GM20000 (cell line): Measurements from ENCODE around the gene MAPK8IP3.

Experiments
- DNase-seq: peaks from one replicate; pipeline ENCODE4 v3.0.0; 2012; ENCODE audit warnings: low spot score
- TF ChIP-seq, protein P1 (sequence below): IDR thresholded peaks from 2 replicates; pipeline ENCODE4 v1.5.1; 2012; ENCODE audit warnings: mild to moderate bottlenecking, control low read depth; ENCODE audit errors: extremely low read depth, missing control alignments

MAPK8IP3 gene

DNA sequence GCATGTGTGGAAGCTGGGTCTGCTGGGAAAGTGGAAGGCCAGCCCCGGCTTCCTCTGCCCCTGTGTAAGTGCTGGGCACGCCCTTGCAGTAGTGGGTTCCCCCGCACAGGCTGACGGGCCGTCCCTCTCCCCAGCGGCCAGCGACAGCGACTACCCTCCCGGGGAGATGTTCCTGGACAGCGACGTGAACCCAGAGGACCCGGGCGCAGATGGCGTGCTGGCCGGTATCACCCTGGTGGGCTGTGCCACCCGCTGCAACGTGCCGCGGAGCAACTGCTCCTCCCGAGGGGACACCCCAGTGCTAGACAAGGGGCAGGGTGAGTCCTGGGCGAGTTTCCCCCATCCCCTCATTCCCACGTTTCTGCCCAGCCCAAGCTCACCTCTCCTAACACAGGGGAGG lies 59.8 kb downstream of the MAPK8IP3 start:
- TF ChIP-seq, protein P1, sequence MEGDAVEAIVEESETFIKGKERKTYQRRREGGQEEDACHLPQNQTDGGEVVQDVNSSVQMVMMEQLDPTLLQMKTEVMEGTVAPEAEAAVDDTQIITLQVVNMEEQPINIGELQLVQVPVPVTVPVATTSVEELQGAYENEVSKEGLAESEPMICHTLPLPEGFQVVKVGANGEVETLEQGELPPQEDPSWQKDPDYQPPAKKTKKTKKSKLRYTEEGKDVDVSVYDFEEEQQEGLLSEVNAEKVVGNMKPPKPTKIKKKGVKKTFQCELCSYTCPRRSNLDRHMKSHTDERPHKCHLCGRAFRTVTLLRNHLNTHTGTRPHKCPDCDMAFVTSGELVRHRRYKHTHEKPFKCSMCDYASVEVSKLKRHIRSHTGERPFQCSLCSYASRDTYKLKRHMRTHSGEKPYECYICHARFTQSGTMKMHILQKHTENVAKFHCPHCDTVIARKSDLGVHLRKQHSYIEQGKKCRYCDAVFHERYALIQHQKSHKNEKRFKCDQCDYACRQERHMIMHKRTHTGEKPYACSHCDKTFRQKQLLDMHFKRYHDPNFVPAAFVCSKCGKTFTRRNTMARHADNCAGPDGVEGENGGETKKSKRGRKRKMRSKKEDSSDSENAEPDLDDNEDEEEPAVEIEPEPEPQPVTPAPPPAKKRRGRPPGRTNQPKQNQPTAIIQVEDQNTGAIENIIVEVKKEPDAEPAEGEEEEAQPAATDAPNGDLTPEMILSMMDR: no peak

DNA sequence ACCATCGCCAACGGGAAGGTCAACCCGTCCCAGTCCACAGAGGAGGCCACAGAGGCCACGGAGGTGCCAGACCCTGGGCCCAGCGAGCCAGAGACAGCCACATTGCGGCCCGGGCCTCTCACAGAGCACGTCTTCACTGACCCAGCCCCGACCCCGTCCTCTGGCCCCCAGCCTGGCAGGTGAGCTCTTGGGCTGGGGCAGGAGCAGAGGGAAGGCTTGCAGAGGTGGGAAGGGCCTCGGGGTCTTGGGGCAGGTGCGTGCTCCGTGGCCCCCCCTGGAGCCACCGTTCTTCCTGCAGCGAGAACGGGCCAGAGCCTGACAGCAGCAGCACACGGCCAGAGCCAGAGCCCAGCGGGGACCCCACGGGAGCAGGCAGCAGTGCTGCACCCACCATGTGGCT lies 60.2 kb downstream of the MAPK8IP3 start:
- DNase-seq: no peak
- TF ChIP-seq, protein P1: no peak

More for the DNA sequence above, 59.8 kb downstream of the MAPK8IP3 start:
- DNase-seq: no peak

DNA sequence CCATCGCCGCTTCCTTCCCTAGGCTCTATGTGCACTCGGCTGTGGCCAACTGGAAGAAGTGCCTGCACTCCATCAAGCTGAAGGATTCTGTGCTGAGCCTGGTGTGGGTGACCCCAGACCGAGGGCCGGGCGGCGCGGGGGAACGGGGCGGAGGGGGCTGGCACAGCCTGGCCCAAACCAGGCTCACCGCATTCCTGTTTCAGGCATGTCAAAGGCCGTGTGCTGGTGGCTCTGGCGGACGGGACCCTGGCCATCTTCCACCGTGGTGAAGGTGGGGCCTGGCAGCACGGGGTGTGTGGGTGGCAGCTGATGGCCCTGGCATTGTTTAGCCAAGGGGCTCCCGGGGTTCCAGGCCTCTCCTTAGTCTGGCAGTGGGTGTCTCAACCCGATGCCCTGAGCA lies 60.7 kb downstream of the MAPK8IP3 start:
- TF ChIP-seq, protein P1: no peak

DNA sequence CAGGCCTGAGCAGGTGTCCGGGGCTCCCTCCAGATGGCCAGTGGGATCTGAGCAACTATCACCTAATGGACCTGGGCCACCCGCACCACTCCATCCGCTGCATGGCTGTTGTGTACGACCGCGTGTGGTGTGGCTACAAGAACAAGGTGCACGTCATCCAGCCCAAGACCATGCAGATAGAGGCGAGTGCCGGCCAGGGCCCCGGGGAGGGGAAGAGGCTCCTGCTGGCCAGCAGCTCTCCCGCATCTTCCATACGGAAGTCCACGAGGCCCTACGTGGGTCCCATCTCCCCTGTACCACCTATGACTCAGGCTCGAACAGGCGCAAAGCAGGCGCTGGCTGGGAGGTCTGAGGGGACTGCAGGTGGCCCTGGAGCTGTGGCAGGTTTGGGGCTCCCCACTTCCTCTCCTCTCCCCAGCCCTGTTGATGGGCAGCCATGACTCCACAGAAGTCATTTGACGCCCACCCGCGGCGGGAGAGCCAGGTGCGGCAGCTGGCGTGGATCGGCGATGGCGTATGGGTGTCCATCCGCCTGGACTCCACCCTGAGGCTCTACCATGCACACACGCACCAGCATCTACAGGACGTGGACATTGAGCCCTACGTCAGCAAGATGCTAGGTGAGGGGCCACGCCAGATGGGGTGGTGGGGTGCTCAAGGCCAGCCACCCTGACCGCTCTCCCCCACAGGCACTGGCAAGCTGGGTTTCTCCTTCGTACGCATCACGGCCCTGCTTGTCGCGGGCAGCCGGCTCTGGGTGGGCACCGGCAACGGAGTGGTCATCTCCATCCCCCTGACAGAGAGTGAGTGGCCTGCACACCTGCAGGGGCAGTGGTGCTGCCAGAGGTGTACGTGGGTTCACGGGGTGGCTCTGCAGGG lies 61.4 kb downstream of the MAPK8IP3 start:
- no peak for DNase-seq
- TF ChIP-seq, protein P1: no peak

More for the DNA sequence above, 60.7 kb downstream of the MAPK8IP3 start:
- DNase-seq: no peak

DNA sequence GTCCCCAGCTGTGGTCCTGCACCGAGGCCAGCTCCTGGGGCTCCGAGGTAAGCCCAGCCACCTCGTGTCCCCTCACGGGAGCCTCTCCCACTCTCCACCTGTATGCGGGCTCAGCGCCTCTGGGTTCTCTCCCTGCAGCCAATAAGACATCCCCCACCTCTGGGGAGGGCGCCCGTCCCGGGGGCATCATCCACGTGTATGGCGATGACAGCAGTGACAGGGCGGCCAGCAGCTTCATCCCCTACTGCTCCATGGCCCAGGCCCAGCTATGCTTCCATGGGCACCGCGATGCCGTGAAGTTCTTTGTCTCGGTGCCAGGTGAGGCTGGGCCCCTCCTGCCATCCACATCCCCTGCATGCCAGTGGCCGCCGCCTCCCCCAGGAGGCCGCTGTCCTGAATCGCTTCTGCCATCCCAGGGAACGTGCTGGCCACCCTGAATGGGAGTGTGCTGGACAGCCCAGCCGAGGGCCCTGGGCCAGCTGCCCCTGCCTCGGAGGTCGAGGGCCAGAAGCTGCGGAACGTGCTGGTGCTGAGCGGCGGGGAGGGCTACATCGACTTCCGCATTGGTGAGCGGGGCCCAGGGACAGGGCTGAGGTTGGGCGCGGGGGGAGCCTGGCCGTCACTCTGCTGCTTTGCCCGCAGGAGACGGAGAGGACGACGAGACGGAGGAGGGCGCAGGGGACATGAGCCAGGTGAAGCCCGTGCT lies 62.2 kb downstream of the MAPK8IP3 start:
- TF ChIP-seq, protein P1: no peak
- DNase-seq: no peak

DNA sequence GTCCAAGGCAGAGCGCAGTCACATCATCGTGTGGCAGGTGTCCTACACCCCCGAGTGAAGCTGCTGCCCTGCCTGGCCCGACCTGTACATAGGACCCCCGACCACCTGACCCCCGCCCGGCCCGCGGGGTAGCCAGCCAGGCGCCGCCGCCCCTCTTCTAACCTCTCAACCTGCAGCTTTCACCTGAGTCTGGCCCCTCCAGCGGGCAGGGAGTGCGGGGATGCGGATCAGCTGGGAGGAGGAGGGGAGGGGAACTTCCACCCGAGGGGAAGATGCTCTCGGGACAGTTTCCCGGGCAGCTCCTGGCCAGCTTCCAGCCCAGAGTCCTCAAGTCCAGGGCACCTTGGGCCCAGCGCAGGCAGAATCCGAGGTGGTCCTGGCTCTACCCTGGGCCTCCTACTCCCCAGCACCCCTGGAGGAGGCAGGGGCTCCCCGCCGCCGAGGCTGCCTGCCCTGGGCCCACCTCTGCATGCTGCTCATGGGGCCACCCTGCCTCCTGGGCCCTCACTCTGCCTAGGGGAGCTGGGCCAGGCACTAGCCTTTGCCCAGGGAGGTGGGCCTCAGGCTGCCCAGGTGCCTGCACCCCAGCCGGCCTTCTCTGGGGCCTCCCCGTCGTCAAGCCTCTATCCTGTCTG lies 62.9 kb downstream of the MAPK8IP3 start:
- TF ChIP-seq, protein P1: no peak
- no peak for DNase-seq
